ENCODE data around the gene UNC5C.

GRCh38 chr4:95510877-95511276 is 37.9 kb downstream of the UNC5C start:
- no peak for TF ChIP-seq CTCF (IDR thresholded peaks at IDR 0.05)
- TF ChIP-seq SIN3A (IDR thresholded peaks at IDR 0.05; ENCODE audit: borderline replicate concordance, insufficient read depth, low read depth, low read length), result no peak
- no peak for TF ChIP-seq POLR2AphosphoS5 (IDR thresholded peaks at IDR 0.05; ENCODE audit: low read depth, low read length)
- TF ChIP-seq TCF7L2 (IDR thresholded peaks at IDR 0.05; ENCODE audit: low read depth, low read length), result no peak

Measured in Panc1 (cell line).